Activated naive CD8-positive, alpha-beta T cell treated with anti-CD3 and anti-CD28 coated beads, Interleukin-2, amount 50 U/mL, for 16 hours (primary cell): Measurements from ENCODE around the gene POMZP3.
"Not testable (repeated sequence)": the region's sequence is repeated elsewhere in the genome, so short reads cannot be mapped to it uniquely, and the experiment has no call there.

Experiments used
- DNase-seq: peaks from one replicate; pipeline ENCODE4 v3.0.0-alpha.2; 2020; ENCODE audit warnings: low read depth, low spot score

POMZP3 gene

DNA sequence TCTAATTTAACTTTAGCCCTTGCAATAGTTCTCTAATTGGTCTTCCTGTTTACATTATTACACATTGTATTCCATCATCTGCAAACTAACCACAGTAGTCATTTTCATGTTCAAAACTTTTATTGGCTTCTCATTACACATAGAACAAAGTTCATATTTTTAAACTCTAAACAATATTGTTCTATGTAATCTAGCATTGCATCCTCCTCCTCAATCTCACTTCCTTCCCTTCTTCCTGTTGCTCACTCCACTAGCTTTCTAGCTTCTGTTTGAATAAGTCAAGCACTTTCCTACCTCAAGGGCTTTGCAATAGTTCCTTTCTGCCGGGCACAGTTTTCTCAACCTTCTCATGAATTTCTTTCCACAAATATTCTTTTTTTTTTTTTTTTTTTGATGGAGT lies 38.5 kb downstream of the POMZP3 start:
- DNase-seq: not testable (repeated sequence)

DNA sequence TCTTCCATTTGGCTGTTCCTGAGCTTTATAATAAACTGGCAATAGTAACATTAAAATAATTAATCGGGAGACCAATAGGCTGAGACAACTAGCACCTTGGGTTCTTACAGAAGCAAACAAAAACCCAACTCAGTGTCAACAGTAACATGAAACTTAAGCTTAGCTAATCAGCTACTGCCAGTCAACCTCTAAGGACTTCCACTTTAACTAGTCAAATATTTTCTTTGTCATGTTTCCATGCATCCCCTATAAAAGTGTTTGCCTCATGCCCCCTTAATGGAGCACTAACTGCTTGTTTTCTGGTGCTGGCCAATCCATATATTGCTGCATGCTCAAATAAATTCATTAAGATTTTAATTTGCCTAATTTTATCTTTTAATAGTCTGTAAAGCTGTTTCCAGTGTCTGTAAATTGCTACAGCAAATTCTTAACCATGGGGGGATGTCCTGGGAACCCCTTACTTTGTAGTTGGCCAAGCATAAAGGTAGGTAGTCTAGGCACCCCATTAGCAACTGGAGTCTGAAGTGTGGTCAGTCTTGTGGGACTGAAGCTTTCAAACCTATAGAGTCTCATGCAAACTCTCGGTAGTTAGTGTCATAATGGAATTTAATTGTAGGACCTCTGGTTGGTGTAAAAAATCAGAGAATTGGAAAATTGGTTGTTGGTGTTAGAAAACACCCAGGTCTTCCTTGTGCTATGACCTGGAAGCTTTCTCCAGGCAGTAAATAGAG lies 40.3 kb downstream of the POMZP3 start:
- not testable (repeated sequence) for DNase-seq

DNA sequence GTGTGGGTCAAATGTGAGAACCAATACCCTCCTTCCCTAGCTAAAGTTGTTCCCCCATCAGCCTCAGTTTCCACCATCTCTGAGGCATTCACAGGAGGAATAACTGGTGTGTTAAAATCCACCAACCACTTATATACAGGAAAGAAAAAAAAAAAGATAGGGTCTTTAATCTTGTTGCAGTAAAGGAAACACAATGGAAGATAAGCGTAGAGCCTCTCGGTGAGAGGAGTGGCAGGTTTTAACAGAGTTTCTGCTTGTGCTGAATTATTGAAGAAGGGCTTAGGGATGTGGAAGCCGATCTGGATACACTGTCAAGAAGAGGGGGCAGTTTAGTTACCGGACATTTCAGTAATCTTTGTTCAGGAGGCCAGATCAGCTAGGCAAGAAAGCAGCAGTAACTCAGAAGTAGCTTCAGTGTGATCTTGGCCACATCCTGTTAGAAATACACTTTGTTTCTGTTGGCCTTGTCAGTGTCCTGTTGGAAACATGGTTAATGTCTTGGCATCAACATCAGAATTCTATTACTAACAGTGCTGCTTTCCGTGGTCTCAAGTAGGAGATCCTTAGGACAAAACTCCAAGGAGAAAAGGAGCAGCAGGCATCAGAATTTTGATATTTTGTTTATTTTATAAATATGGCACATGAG lies 43.3 kb downstream of the POMZP3 start:
- not testable (repeated sequence) for DNase-seq

DNA sequence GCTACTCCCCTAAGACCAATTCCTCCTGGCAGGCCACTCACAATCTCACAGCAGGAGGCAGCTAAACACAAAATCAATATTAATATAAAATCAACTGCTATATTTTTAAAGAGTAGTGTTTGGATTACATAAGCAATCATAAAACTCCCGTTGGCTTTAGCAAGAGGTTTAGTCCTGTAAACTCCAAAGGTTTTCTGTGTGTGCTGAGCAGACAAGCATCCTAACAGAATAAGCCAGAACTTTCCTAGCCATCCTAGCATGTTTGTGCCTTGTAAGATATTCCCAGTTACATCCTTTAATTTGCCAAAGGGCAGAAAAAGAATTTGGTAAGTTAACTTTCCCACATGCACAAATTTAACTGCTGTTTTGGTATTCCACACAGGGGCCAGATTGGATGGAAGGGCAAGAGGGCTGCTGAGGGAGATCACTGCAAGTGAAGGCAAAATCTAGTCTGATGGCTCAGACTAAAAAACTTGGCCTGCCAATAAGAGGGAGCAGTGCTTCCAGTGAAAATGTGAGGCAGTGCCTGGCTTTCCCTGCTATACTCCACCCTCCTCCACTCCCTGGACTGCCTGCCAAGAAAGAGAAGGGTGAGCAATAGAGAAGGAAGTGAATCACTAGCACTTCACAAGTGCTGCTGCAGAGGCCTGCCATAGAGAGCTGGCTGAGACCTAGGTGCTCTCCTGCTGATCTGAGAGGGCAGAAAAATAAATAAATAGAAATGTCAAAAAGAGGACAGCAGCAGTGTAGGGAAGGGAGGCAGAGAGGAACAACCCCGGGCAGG lies 44.0 kb downstream of the POMZP3 start:
- DNase-seq: not testable (repeated sequence)

DNA sequence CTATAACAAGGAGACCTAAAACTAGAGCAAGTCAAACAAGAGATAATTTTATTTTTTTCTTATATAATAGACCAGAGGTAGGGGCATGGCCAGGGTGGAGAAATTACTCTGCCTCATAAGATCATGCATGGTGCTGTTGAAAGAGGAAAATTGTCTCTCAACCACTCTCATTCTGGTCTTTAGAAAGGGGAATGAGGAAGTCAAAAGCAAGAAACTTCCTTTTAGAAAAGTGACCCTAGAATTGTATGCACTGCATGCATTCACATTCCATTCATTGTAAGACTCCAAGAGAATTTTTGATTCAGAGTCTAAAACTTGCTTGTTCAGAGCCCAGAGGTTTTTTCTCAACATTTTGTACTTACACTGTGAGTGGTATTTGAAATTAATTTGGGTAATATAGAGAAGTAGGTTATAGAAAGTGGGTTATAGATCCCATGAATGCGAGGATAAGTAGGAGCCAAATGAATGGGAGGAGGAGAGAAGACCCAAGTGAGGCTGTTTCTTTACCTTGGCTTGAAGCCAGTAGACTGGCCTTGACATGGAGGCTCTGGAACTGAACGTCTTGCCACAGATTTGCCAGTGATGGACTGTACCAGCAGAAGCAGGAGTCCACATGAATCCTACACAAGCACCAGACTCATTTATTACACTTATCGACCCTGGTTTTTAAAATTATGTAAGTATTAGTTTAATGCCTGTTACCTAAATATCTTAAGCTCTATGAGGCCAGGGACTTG lies 51.0 kb downstream of the POMZP3 start:
- DNase-seq: not testable (repeated sequence)

DNA sequence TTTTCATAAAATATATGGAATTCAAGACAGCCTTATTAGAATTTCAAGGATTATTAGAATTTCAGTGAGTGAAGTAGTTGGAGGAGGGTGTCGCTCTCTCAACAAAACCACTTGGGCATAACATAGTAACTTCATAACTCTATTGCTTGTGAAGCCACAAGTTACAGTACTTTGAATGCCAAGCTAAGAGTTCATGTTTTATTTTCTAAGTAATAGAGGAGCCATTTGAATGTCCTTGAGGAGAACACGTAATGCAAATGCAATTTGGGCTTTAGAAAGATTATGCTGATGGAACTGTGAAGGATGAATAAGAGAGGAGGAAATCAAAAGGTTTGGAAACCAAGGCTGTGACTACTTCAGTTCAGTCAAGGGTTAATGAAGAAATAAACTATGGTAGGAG lies 51.6 kb downstream of the POMZP3 start:
- not testable (repeated sequence) for DNase-seq

DNA sequence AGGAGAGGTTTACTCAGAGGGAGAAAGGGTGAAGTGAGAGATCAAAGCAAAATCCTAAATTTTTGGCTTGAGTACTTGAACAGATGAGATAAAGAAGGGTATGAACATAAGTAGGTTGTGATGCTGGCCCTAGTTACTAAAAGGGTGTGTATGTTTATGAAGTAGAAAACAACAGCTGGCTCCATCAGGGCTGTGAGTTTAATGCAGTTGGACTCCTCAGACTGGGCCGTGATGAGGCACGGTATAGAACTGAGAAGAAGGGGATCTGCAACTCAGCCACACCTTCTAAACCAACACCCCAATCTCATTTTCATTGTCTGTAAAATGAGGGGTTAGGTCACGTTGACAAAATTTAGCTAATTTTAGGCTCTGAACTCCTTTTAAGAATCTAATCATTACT lies 54.8 kb downstream of the POMZP3 start:
- DNase-seq: not testable (repeated sequence)

DNA sequence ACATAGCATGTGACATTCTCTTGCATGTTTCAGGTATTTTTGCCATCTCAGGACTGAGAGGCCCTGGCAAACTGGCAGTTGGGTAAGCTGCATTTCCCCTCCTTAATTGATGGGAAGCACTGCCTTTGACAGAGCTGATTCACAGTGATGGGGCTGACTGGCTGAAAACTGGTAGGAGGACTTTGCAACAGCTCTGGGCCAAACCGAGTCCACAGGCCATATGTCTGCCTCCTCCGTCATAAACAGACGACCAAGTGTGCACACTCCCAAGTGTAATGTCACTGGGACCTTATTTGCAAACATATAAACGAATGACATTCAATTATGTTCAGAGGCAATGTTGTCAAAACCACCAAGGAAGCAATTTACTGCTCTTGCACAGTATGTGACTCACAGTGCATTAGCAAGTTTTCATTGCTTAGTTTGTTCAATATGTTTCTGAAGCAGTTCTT lies 56.7 kb downstream of the POMZP3 start:
- not testable (repeated sequence) for DNase-seq

DNA sequence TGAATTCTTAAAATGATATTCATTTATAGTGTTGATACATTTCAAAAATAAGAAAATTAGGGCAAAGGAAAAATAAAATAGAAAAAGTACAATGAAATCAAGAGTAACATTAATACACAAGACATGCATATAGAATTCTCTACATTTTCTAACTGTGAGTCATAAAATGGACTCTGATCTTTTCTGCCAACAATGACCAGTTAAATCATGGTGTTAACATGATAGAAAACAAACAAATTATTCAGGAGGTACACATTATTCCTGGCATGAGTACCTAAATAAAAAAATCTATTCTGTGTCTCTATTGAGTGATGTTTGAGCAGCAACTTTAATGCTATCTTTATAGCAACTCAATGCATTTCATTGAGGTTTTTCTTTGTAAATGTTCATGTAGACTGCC lies 58.3 kb downstream of the POMZP3 start:
- not testable (repeated sequence) for DNase-seq

DNA sequence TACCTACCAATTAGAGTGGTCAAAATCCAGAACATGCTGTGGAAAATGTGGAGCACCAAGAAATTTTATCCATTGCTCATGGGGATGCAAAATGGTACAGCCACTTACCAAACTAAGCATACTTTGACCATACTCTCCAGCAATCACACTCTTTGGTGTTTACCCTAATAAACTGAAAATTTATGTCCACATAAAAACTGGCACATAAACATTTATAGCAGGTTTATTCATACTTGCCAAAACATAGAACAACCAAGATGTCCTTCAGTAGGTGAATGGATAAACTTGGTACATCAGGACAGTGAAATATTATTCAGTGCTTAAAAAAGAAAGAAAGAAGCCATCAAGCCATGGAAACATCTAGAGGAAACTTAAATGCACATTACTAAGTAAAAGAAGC lies 59.3 kb downstream of the POMZP3 start:
- DNase-seq: not testable (repeated sequence)

DNA sequence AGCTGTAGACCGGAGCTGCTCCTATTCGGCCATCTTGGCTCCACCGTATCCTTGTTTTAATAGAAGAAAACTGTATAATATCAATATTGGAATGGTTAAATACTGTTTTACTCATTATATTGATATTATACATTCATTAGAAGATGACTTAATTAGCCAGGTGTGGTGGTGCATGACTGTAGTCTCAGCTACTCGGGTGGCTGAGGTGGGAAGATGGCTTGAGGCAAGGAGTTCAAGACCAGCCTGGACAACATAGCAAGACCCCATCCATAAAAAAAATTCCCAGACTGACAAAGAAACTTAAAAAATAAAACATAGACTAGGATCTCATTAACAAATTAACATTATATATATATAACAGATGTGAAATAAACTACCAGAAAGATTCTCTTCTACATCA lies 59.8 kb downstream of the POMZP3 start:
- DNase-seq: not testable (repeated sequence)

DNA sequence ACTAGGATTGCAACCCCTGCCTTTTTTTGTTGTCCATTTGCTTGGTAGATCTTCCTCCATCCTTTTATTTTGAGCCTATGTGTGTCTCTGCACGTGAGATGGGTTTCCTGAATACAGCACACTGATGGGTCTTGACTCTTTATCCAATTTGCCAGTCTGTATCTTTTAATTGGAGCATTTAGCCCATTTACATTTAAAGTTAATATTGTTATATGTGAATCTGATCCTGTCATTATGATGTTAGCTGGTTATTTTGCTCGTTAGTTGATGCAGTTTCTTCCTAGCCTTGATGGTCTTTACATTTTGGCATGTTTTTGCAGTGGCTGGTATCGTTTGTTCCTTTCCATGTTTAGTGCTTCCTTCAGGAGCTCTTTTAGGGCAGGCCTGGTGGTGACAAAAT lies 62.1 kb downstream of the POMZP3 start:
- DNase-seq: not testable (repeated sequence)

DNA sequence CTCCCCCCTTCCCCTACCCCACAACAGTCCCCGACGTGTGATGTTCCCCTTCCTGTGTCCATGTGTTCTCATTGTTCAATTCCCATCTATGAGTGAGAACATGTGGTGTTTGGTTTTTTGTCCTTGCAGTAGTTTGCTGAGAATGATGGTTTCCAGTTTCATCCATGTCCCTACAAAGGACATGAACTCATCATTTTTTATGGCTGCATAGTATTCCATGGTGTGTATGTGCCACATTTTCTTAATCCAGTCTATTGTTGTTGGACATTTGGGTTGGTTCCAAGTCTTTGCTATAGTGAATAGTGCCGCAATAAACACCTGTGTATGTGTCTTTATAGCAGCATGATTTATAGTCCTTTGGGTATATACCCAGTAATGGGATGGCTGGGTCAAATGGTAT lies 65.7 kb downstream of the POMZP3 start:
- DNase-seq: not testable (repeated sequence)

DNA sequence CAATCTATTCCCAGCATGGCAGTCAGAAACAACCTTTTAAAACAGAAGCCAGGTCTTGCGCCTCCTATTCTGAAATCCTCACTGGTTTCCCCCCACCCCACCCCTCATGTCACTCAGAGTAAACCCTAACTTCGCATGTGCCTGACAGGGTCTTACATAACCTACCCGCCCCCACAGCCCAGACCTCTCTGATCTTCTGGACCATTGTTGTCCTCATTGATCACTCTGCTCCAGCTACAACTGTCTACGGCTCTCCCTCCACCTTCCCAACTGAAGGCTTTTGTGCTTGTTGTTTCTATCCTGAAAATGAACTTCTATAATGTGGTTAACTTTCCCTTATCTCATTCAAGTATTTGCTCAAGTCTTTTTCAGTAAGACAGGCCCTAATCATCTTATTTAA lies 66.9 kb downstream of the POMZP3 start:
- not testable (repeated sequence) for DNase-seq
